Muscle of leg (tissue), 11 donors: ENCODE results near the gene OXCT1. TPM values are rescaled to one million over a fixed set of nuclear protein-coding genes. Genes with fewer than 3 reads are reported as not detected.

Source experiments
- DNase-seq: peaks from one replicate; pipeline ENCODE4 v3.0.0; 2013
- H3K27ac ChIP-seq: one replicate; pipeline ENCODE4 v1.5.1; 2013; ENCODE audit warnings: mild to moderate bottlenecking, low read length, control low read depth
- H3K27me3 ChIP-seq: one replicate; pipeline ENCODE4 v1.6.1; 2013; ENCODE audit warnings: low read length; ENCODE audit not compliant: control insufficient read depth, insufficient read depth
- H3K36me3 ChIP-seq: one replicate; pipeline ENCODE4 v1.6.1; 2013; ENCODE audit warnings: low read length; ENCODE audit not compliant: control insufficient read depth, insufficient read depth
- H3K4me1 ChIP-seq: one replicate; pipeline ENCODE4 v1.6.1; 2013; ENCODE audit warnings: low read length; ENCODE audit not compliant: control insufficient read depth, insufficient read depth
- H3K4me3 ChIP-seq: one replicate; pipeline ENCODE4 v1.5.1; 2013; ENCODE audit warnings: low read length, control low read depth
- H3K9me3 ChIP-seq: replicated peaks from 2 replicates; pipeline ENCODE4 v1.6.1; 2013; ENCODE audit warnings: low read depth, low read length; ENCODE audit not compliant: control insufficient read depth
- WGBS: methylation state at CpG from one replicate; pipeline ENCODE4 v1.1.5; 2013; ENCODE audit warnings: missing lambda C conversion rate; ENCODE audit not compliant: insufficient coverage; 5-methylcytosine and 5-hydroxymethylcytosine counted together
- polyA plus RNA-seq, 8 donors: library from polyadenylated mRNA; unstranded; fragments of 120-200 nt; gene quantifications; one replicate each; pipeline versions ENCODE4 v1.2.1 to v1.2.3, GENCODE V29; 2013; ENCODE audit warnings: inconsistent platforms in 1 of 8, low replicate concordance in 1 of 8; ENCODE audit not compliant: insufficient read length in 8 of 8, insufficient read depth in 1 of 8
- total RNA-seq: library from RNA; stranded (reverse); fragments of 120-200 nt; gene quantifications from one replicate; pipeline ENCODE4 v1.2.4, GENCODE V29; 2013

OXCT1 gene
- total and polyA plus RNA-seq, 9 donors: 10.0 to 18.4 (median 11.8) TPM

- no peak for DNase-seq
- 86% methylated on average over 2 of the region's 3 CpGs for whole genome bisulfite sequencing
- H3K27me3 ChIP-seq: peaks cover 10% of the 10 kb centered on the region
- no peaks in the 10 kb centered on the region for H3K36me3 ChIP-seq
- H3K9me3 ChIP-seq: no peaks in the 10 kb centered on the region
- H3K4me3 ChIP-seq: no peak overlapping the region
- no peaks in the 10 kb centered on the region for H3K4me1 ChIP-seq
- H3K27ac ChIP-seq: no peak overlapping the region
Observed at GRCh38 chr5:41893074-41893851, 23.0 kb upstream of the OXCT1 start.

DNA sequence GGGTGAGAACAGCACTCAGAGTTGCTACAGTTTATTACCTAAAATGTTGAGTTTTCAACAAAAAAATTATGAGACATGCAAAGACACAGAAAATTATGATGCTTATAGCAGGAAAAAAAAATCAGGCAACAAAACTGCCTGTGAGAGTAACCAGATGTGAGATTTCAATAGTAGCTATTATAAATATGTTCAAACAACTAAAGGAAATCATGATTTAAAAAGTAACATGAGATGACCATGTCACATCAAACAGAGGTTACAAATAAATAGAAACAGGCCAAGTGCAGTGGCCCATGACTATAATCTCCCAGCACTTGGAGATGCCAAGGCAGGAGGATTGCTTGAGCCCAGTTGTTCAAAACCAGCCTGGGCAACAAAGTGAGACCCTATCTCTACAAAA, 21.8 kb upstream of the OXCT1 start:
- Histone ChIP-seq H3K36me3 (no peaks in the 10 kb centered on the region), H3K27me3 (peaks cover 10% of the 10 kb centered on the region), H3K9me3 (no peaks in the 10 kb centered on the region), H3K27ac (no peak overlapping the region), H3K4me3 (no peak overlapping the region), H3K4me1 (no peaks in the 10 kb centered on the region)
- DNase-seq: no peak

GRCh38 chr5:41891066-41891707, 21.0 kb upstream of the OXCT1 start:
- no peak for DNase-seq
- Histone ChIP-seq H3K27ac (no peak overlapping the region), H3K27me3 (peaks cover 9% of the 10 kb centered on the region), H3K4me3 (no peak overlapping the region), H3K36me3 (no peaks in the 10 kb centered on the region), H3K9me3 (no peaks in the 10 kb centered on the region), H3K4me1 (no peaks in the 10 kb centered on the region)
- WGBS: 100% methylated on average over 1 of the region's 2 CpGs

- Histone ChIP-seq H3K27ac (no peak overlapping the region), H3K4me1 (no peaks in the 10 kb centered on the region), H3K9me3 (no peaks in the 10 kb centered on the region), H3K27me3 (peaks cover 2% of the 10 kb centered on the region), H3K4me3 (no peak overlapping the region), H3K36me3 (no peaks in the 10 kb centered on the region)
- DNase-seq: no peak
Observed at GRCh38 chr5:41885286-41885685, 15.1 kb upstream of the OXCT1 start.

DNA sequence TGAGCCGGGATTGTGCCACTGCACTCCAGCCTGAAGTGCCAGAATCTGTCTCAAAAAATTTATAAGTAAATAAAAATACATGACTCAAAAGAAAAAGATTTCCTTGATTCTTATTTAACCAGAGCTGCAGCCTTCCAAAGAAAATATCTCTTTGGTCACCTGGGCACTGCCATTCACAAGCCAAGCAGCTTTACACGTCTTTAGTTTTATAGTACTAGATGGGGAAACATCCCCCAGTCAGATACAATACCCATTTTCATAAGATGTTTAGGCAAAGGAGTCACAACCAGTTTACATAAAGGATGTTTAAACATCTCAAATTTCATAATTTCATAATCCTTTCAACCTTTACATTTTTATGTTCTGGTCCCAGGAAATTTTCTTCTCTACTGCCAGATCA, 13.7 kb upstream of the OXCT1 start:
- no peaks in the 10 kb centered on the region for H3K4me1 ChIP-seq
- H3K27ac ChIP-seq: no peak overlapping the region
- no CpG with 5 or more reads among the region's 2 CpGs for WGBS
- H3K36me3 ChIP-seq: no peaks in the 10 kb centered on the region
- H3K4me3 ChIP-seq: no peak overlapping the region
- H3K27me3 ChIP-seq: peaks cover 2% of the 10 kb centered on the region
- no peaks in the 10 kb centered on the region for H3K9me3 ChIP-seq
- DNase-seq: no peak

- Histone ChIP-seq H3K27me3 (peaks cover 2% of the 10 kb centered on the region), H3K27ac (no peak overlapping the region), H3K4me1 (no peaks in the 10 kb centered on the region), H3K9me3 (no peaks in the 10 kb centered on the region), H3K4me3 (no peak overlapping the region), H3K36me3 (no peaks in the 10 kb centered on the region)
- no peak for DNase-seq
- WGBS: no CpG with 5 or more reads among the region's 3 CpGs
Observed at GRCh38 chr5:41883243-41883642, 13.0 kb upstream of the OXCT1 start.

- Histone ChIP-seq H3K9me3 (no peaks in the 10 kb centered on the region), H3K4me1 (no peaks in the 10 kb centered on the region), H3K4me3 (no peak overlapping the region), H3K27ac (no peak overlapping the region), H3K27me3 (no peaks in the 10 kb centered on the region), H3K36me3 (no peaks in the 10 kb centered on the region)
- DNase-seq: no peak
- WGBS: 41% methylated on average over 4 of the region's 5 CpGs
Observed at GRCh38 chr5:41882765-41883164, 12.5 kb upstream of the OXCT1 start.

DNA sequence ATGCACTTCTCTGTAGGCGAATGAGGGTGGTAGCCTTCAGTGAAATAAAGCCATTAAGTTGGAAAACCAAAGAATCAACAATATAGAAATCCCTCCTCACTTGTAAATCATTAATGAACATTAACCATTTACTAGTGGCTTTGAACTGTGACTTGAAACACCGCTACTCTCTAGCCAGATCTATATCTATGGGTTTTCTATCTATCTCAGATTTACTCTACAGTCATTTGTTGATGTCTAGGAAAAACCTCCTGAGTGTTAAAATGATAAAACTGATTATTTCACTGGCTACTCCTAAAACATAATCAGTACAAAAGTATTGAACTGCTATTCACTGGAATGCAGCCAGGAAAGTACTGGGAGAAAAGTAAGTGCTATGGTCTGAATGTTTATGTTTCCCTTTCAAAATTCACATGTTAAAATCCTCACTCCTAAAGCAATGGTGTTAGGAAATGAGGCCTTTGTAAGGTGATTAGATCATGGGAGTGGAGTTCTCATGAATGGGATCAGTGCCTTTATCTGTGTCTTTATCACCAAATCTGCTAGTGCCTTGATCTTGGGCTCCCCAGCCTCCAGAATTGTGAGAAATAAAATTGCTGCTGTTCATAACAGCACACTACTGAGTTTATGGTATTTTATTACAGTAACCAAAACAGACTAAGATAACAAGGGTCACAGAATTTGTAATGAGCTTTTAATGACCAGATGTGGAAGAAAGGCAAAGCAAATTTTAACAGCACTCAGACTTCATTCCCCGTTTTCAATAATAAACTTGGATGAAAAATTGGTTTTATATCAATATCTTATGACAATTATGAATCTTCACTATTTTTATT, 8.6 kb upstream of the OXCT1 start:
- Histone ChIP-seq H3K27ac (no peak overlapping the region), H3K4me3 (no peak overlapping the region), H3K27me3 (no peaks in the 10 kb centered on the region), H3K36me3 (no peaks in the 10 kb centered on the region), H3K9me3 (no peaks in the 10 kb centered on the region), H3K4me1 (no peaks in the 10 kb centered on the region)
- no peak for DNase-seq
- WGBS: no CpG with 5 or more reads among the region's 3 CpGs

GRCh38 chr5:41878173-41878572, 7.9 kb upstream of the OXCT1 start:
- Histone ChIP-seq H3K27me3 (no peaks in the 10 kb centered on the region), H3K36me3 (no peaks in the 10 kb centered on the region), H3K4me1 (no peaks in the 10 kb centered on the region), H3K27ac (no peak overlapping the region), H3K4me3 (no peak overlapping the region), H3K9me3 (no peaks in the 10 kb centered on the region)
- WGBS: no CpG with 5 or more reads among the region's 2 CpGs
- DNase-seq: no peak

DNA sequence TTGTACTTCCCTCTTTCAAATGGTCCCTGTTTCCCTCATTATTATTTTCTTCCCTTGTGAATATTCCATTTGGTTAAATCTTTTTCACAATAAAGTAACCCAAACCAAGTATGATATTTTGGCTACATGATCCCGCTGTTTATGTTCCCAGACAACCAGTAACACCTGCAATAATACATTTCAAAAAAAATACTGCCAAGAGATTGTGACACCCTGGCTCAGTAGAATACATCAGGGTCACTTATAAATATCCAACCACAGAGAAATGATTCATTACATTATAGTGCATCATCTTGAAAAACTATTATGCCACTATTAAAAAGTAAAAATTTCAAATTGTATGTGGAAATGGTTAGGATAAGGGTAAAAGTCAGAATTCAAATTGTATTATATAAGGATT, 7.2 kb upstream of the OXCT1 start:
- H3K27ac ChIP-seq: no peak overlapping the region
- peak; percentile 27 for DNase-seq

More for the DNA sequence above, 7.2 kb upstream of the OXCT1 start:
- H3K27me3 ChIP-seq: no peaks in the 10 kb centered on the region
- H3K4me3 ChIP-seq: no peak overlapping the region
- no peaks in the 10 kb centered on the region for H3K9me3 ChIP-seq
- no CpG with 5 or more reads among the region's 1 CpG for WGBS
- H3K36me3 ChIP-seq: no peaks in the 10 kb centered on the region
- no peaks in the 10 kb centered on the region for H3K4me1 ChIP-seq
